ENCODE measurements around the gene RB1. TPM values are rescaled to one million over a fixed set of nuclear protein-coding genes. Genes with fewer than 3 reads are reported as not detected.

RB1 gene
- total RNA-seq, 1 experiment from 2014 or later = 36.7 TPM

- Histone ChIP-seq H3K9me2 (ENCODE audit: insufficient read depth) (no peaks in the 10 kb centered on the region), H2AFZ (ENCODE audit: low read depth, low read length, poor library complexity, severe bottlenecking) (no peak overlapping the region), H3K36me3 (ENCODE audit: control insufficient read depth in 1 of 2, insufficient read depth in 2 of 2, low read length in 2 of 2) (no peaks in the 10 kb centered on the region), H3K79me2 (ENCODE audit: insufficient read depth, low read length) (no peaks in the 10 kb centered on the region), H3K4me3 (replicated peaks in 1 of 2; ENCODE audit: low read depth in 1 of 2, low read length in 2 of 2) (no peak overlapping the region), H4K20me1 (ENCODE audit: insufficient read depth) (no peaks in the 10 kb centered on the region), H3K27ac (ENCODE audit: low read depth, low read length) (no peak overlapping the region), H3K9me3 (ENCODE audit: control insufficient read depth in 1 of 2, insufficient read depth in 1 of 2, low read depth in 1 of 2, low read length in 2 of 2) (no peaks in the 10 kb centered on the region), H3K4me2 (ENCODE audit: low read length) (no peak overlapping the region), H3K27me3 (ENCODE audit: insufficient read depth, low read length) (no peaks in the 10 kb centered on the region), H3K9ac (ENCODE audit: low read length) (no peak overlapping the region), H3K4me1 (ENCODE audit: control insufficient read depth in 1 of 2, insufficient read depth in 2 of 2, low read length in 2 of 2) (no peaks in the 10 kb centered on the region)
- BruUV-seq (replicated peaks) = no TSS peak
- intact Hi-C loops (cut with micrococcal nuclease) = no loop called here
- DNase-seq (ENCODE audit: low read depth, low spot score) (no peak), ATAC-seq (no peak)
- TF ChIP-seq POLR2A (IDR thresholded peaks at IDR 0.05; ENCODE audit: borderline replicate concordance, extremely low read depth, insufficient read depth, insufficient read length) (no peak), ZFX (IDR thresholded peaks at IDR 0.05) (no peak), ELF1 (IDR thresholded peaks at IDR 0.05; ENCODE audit: borderline replicate concordance, low read depth) (no peak), CTCF (IDR thresholded peaks at IDR 0.05 in 2 of 3, conservative IDR thresholded peaks at IDR 0.05 in 1 of 3; ENCODE audit: borderline replicate concordance in 1 of 3, insufficient read depth in 1 of 3, low read depth in 2 of 3, low read length in 2 of 3) (no peak), ZNF274 (IDR thresholded peaks at IDR 0.05; ENCODE audit: low read depth, low read length) (no peak), EZH2phosphoT487 (IDR thresholded peaks at IDR 0.05; ENCODE audit: borderline replicate concordance) (no peak), SIN3A (IDR thresholded peaks at IDR 0.05; ENCODE audit: low read depth) (no peak), CBX3 (IDR thresholded peaks at IDR 0.05; ENCODE audit: low read depth) (no peak), TCF7L2 (IDR thresholded peaks at IDR 0.05; ENCODE audit: borderline replicate concordance, extremely low read depth, insufficient read depth, insufficient read length) (no peak), YY1 (IDR thresholded peaks at IDR 0.05; ENCODE audit: extremely low read depth, insufficient replicate concordance, low read depth, low read length) (no peak), FOSL1 (IDR thresholded peaks at IDR 0.05; ENCODE audit: low read depth) (no peak), ZBTB33 (IDR thresholded peaks at IDR 0.05; ENCODE audit: extremely low read depth, insufficient replicate concordance, low read length) (no peak), RAD21 (IDR thresholded peaks at IDR 0.05; ENCODE audit: low read depth) (no peak), EGR1 (IDR thresholded peaks at IDR 0.05; ENCODE audit: low read depth) (no peak), SP1 (IDR thresholded peaks at IDR 0.05; ENCODE audit: low read depth) (no peak)
- TF ChIP-seq, protein P1, sequence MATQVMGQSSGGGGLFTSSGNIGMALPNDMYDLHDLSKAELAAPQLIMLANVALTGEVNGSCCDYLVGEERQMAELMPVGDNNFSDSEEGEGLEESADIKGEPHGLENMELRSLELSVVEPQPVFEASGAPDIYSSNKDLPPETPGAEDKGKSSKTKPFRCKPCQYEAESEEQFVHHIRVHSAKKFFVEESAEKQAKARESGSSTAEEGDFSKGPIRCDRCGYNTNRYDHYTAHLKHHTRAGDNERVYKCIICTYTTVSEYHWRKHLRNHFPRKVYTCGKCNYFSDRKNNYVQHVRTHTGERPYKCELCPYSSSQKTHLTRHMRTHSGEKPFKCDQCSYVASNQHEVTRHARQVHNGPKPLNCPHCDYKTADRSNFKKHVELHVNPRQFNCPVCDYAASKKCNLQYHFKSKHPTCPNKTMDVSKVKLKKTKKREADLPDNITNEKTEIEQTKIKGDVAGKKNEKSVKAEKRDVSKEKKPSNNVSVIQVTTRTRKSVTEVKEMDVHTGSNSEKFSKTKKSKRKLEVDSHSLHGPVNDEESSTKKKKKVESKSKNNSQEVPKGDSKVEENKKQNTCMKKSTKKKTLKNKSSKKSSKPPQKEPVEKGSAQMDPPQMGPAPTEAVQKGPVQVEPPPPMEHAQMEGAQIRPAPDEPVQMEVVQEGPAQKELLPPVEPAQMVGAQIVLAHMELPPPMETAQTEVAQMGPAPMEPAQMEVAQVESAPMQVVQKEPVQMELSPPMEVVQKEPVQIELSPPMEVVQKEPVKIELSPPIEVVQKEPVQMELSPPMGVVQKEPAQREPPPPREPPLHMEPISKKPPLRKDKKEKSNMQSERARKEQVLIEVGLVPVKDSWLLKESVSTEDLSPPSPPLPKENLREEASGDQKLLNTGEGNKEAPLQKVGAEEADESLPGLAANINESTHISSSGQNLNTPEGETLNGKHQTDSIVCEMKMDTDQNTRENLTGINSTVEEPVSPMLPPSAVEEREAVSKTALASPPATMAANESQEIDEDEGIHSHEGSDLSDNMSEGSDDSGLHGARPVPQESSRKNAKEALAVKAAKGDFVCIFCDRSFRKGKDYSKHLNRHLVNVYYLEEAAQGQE (IDR thresholded peaks at IDR 0.05; ENCODE audit: low read depth) = no peak
- TF ChIP-seq, protein P2, sequence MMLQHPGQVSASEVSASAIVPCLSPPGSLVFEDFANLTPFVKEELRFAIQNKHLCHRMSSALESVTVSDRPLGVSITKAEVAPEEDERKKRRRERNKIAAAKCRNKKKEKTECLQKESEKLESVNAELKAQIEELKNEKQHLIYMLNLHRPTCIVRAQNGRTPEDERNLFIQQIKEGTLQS (IDR thresholded peaks at IDR 0.05) = no peak
- TF ChIP-seq, protein P3, sequence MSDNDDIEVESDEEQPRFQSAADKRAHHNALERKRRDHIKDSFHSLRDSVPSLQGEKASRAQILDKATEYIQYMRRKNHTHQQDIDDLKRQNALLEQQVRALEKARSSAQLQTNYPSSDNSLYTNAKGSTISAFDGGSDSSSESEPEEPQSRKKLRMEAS (IDR thresholded peaks at IDR 0.05) = no peak
- ChIA-PET RAD21 (ENCODE audit: low non-redundant PET in 1 of 2, low total read pairs in 2 of 2, uncharacterized antibody in 2 of 2, unreplicated experiment in 2 of 2) (no interaction called here), CTCF (no interaction called here), POLR2A (no interaction called here)
Observed at GRCh38 chr13:48411841-48412531, 108.4 kb downstream of the RB1 start.
